A549 (cell line): ENCODE results near the gene KLHL29. TPM values are rescaled to one million over a fixed set of nuclear protein-coding genes. Genes with fewer than 3 reads are reported as not detected.
A peak's percentile ranks its signal among the peaks of the same experiment; 100 is the strongest.

Source experiments
- ATAC-seq, 2 experiments: fragments of 200-7000 bp in 1 of 2; fragments of >200 bp in 1 of 2; cut with Nextera tagmentation in 1 of 2; cut with Tn5 transposase in 1 of 2; 3 replicates each; pipeline versions ENCODE4 v1.8.0 to v1.9.1; 2018 to 2020; ENCODE audit warnings: mild to moderate bottlenecking in 1 of 2, moderate library complexity in 1 of 2
- CTCF ChIA-PET: fragments of 300-600 bp; sonication (Branson Sonifier 250); formaldehyde crosslinking; extraction: SDS; loops from one replicate; lab custom pipeline; 2021; ENCODE audit warnings: antibody characterized with exemption, inconsistent platforms; lab: Yijun Ruan, JAX
- POLR2A ChIA-PET: fragments of 350-600 bp; formaldehyde crosslinking; extraction: SDS; loops from one replicate; lab custom pipeline; 2021; ENCODE audit warnings: antibody characterized with exemption, inconsistent platforms; lab: Yijun Ruan, JAX
- DNase-seq, 2 experiments: peaks; one replicate each; pipeline versions ENCODE4 v3.0.0 to v3.0.0-alpha.2; 2011 to 2016; ENCODE audit warnings: low read depth in 1 of 2, low spot score in 1 of 2
- FAIRE-seq: peaks from 2 replicates; lab custom pipeline; 2011; peaks lifted over from hg19 to GRCh38; lab: Jason Lieb, UNC
- H3K27ac ChIP-seq, 2 experiments: fragments of >200 bp; sonication (Bioruptor Twin); formaldehyde crosslinking; 3 replicates each; pipeline ENCODE4 v1.5.1; 2016 to 2017
- H3K4me1 ChIP-seq: fragments of >200 bp; sonication (Bioruptor Twin); formaldehyde crosslinking; 3 replicates; pipeline ENCODE4 v1.6.1; 2016
- H3K4me2 ChIP-seq: fragments of >200 bp; sonication (Bioruptor Twin); formaldehyde crosslinking; 3 replicates; pipeline ENCODE4 v1.6.1; 2016
- H3K4me3 ChIP-seq: fragments of >200 bp; sonication (Bioruptor Twin); formaldehyde crosslinking; 3 replicates; pipeline ENCODE4 v1.5.1; 2016
- H3K9me3 ChIP-seq: fragments of >200 bp; sonication (Bioruptor Twin); formaldehyde crosslinking; 3 replicates; pipeline ENCODE4 v1.6.1; 2016
- EHF ChIP-seq: fragments of 250-450 bp; sonication (Bioruptor Pico); IDR thresholded peaks from 2 replicates; pipeline ENCODE4 v1.5.0; 2020; ENCODE audit warnings: mild to moderate bottlenecking
- FOSB ChIP-seq: fragments of 250-450 bp; sonication (Bioruptor Pico); IDR thresholded peaks from 2 replicates; pipeline ENCODE4 v1.5.0; 2020; ENCODE audit warnings: mild to moderate bottlenecking, moderate library complexity
- FOXS1 ChIP-seq: fragments of 250-450 bp; sonication (Bioruptor Pico); IDR thresholded peaks from 2 replicates; pipeline ENCODE4 v1.5.0; 2020; ENCODE audit warnings: mild to moderate bottlenecking, moderate library complexity
- HOXB13 ChIP-seq: fragments of 250-450 bp; sonication (Bioruptor Pico); IDR thresholded peaks from 2 replicates; pipeline ENCODE4 v1.5.0; 2020; ENCODE audit warnings: low read depth, mild to moderate bottlenecking, moderate library complexity
- JUN ChIP-seq, 2 experiments: fragments of >200 bp; sonication (Bioruptor Twin); formaldehyde crosslinking; IDR thresholded peaks; 2 replicates in 1 of 2; 3 replicates in 1 of 2; pipeline ENCODE4 v1.6.1; 2016 to 2017
- KDM1A ChIP-seq: fragments of 200-600 bp; sonication (generic); IDR thresholded peaks from 2 replicates; pipeline ENCODE4 v1.6.1; 2016; ENCODE audit warnings: low read depth, mild to moderate bottlenecking
- KDM5A ChIP-seq: fragments of 200-600 bp; sonication (generic); IDR thresholded peaks from 2 replicates; pipeline ENCODE4 v1.6.1; 2016; ENCODE audit warnings: antibody characterized with exemption, mild to moderate bottlenecking
- MAFK ChIP-seq: fragments of 450-650 bp; IDR thresholded peaks from 2 replicates; pipeline ENCODE4 v1.6.1; 2014; ENCODE audit not compliant: partially characterized antibody
- MAZ ChIP-seq: fragments of 150-350 bp; IDR thresholded peaks from 2 replicates; pipeline ENCODE4 v1.6.1; 2014; ENCODE audit warnings: antibody characterized with exemption, low read depth, low read length, borderline replicate concordance
- NR3C1 ChIP-seq: fragments of >200 bp; sonication (Bioruptor Twin); formaldehyde crosslinking; IDR thresholded peaks from 3 replicates; pipeline ENCODE4 v1.6.1; 2017
- POLR2A ChIP-seq: IDR thresholded peaks from 2 replicates; pipeline ENCODE4 v1.6.1; 2012; ENCODE audit warnings: mild to moderate bottlenecking, low read length
- POLR2AphosphoS2 ChIP-seq: conservative IDR thresholded peaks from 2 replicates; pipeline ENCODE4 v1.6.1; 2012; ENCODE audit warnings: low read length, improper control_type of control experiment, inconsistent platforms
- RAD21 ChIP-seq, 2 experiments: fragments of >200 bp in 1 of 2; sonication (Bioruptor Twin) in 1 of 2; formaldehyde crosslinking in 1 of 2; IDR thresholded peaks in 1 of 2; conservative IDR thresholded peaks in 1 of 2; 2 replicates in 1 of 2; 3 replicates in 1 of 2; pipeline ENCODE4 v1.6.1; 2012 to 2018; ENCODE audit warnings: inconsistent platforms in 1 of 2
- RNF2 ChIP-seq: fragments of 200-600 bp; sonication (generic); IDR thresholded peaks from 2 replicates; pipeline ENCODE4 v1.6.1; 2016; ENCODE audit warnings: low read depth, mild to moderate bottlenecking, antibody characterized with exemption, moderate library complexity, borderline replicate concordance
- SREBF2 ChIP-seq: fragments of 450-650 bp; IDR thresholded peaks from 2 replicates; pipeline ENCODE4 v1.6.1; 2014; ENCODE audit warnings: mild to moderate bottlenecking, moderate library complexity
- TP53 ChIP-seq: fragments of 250-450 bp; sonication (Bioruptor Pico); IDR thresholded peaks from 2 replicates; pipeline ENCODE4 v1.5.0; 2021; ENCODE audit warnings: mild to moderate bottlenecking, moderate library complexity
- ZNF302 ChIP-seq: fragments of 250-450 bp; sonication (Bioruptor Pico); IDR thresholded peaks from 2 replicates; pipeline ENCODE4 v1.9.0; 2021; ENCODE audit warnings: inconsistent platforms, mild to moderate bottlenecking, moderate library complexity
- ZSCAN20 ChIP-seq: fragments of 250-450 bp; sonication (Bioruptor Pico); IDR thresholded peaks from 2 replicates; pipeline ENCODE4 v1.8.0; 2022; ENCODE audit warnings: mild to moderate bottlenecking, moderate library complexity
- WGBS: methylation state at CpG from one replicate; pipeline ENCODE4 v1.1.6; 2017; ENCODE audit errors: missing lambda C conversion rate; 5-methylcytosine and 5-hydroxymethylcytosine counted together
- polyA plus RNA-seq, 4 experiments: library from polyadenylated mRNA; depleted of rRNA in 3 of 4; stranded (reverse); fragments of >200 nt; fragmentation: RNase III in 1 of 4; extraction: RNeasy Plus Mini Kit Qiagen cat#74134 plus additional on column Dnase treatment in 1 of 4; gene quantifications; 2 replicates in 3 of 4; 3 replicates in 1 of 4; pipeline ENCODE4 v1.2.3, GENCODE V29; 2011 to 2017
- TF ChIP-seq, protein P1 (sequence below): fragments of 450-650 bp; IDR thresholded peaks from 2 replicates; pipeline ENCODE4 v1.6.1; 2014; ENCODE audit warnings: antibody characterized with exemption
- TF ChIP-seq, protein P2 (sequence below): fragments of >200 bp; sonication (Bioruptor Twin); formaldehyde crosslinking; IDR thresholded peaks from 2 replicates; pipeline ENCODE4 v1.6.1; 2016
- TF ChIP-seq, protein P3 (sequence below): IDR thresholded peaks from 2 replicates; pipeline ENCODE4 v1.6.1; 2012; ENCODE audit warnings: low read depth, borderline replicate concordance
- TF ChIP-seq, protein P4 (sequence below): fragments of 150-350 bp; IDR thresholded peaks from 2 replicates; pipeline ENCODE4 v1.6.1; 2014; ENCODE audit warnings: low read depth, mild to moderate bottlenecking, low read length
- TF ChIP-seq, protein P5 (sequence below): fragments of 200-600 bp; sonication (generic); IDR thresholded peaks from 2 replicates; pipeline ENCODE4 v1.6.1; 2016; ENCODE audit warnings: antibody characterized with exemption, mild to moderate bottlenecking, moderate library complexity

KLHL29 gene
- polyA plus RNA-seq, 2 of the 4 experiments (the other 2 are of a cell fraction): 1.3 to 2.5 TPM

DNA sequence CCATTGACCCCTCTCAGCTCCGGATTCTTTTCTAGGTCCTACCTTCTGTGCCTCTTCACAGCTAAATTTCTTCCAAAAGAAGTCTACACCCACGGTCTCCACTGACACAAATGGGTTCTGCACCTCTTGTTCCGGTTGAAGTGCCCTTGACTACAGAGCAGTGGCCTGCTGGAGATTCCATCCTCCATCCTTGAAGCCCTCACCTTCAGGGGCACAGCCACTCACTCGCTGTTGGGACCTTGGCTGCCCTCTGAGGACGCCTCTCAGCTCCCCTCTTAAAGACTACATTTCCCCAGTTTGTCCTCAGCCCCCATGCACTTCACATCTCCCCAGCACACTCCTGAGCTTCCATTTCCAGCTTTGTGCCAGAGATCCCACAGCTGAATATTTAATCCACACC lies 315.6 kb downstream of the KLHL29 start:
- DNase-seq (no peak), ATAC-seq (no peak), FAIRE-seq (no peak)
- H3K4me2 ChIP-seq: no peak overlapping the region
- ChIA-PET POLR2A (no interaction called here), CTCF (interaction anchor here (1.8 kb wide), 1 partner anchor 60 kb away, joined by 4 read pairs; no protein-coding TSS in a partner anchor)
- H3K27ac ChIP-seq: no peak overlapping the region
- H3K4me3 ChIP-seq: no peak overlapping the region
- 61% methylated on average over 5 of the region's 5 CpGs for WGBS
- TF ChIP-seq FOXS1 (CRISPR knock-in tag) (no peak), JUN (IDR thresholded peaks at IDR 0.05) (no peak), TP53 (CRISPR knock-in tag) (no peak), ZNF302 (CRISPR knock-in tag) (no peak), MAFK (no peak), POLR2A (no peak), SREBF2 (no peak), HOXB13 (CRISPR knock-in tag) (no peak), RAD21 (conservative IDR thresholded peaks at IDR 0.05 in 1 of 2, IDR thresholded peaks at IDR 0.05 in 1 of 2) (no peak), FOSB (CRISPR knock-in tag) (no peak)
- TF ChIP-seq, protein P1, sequence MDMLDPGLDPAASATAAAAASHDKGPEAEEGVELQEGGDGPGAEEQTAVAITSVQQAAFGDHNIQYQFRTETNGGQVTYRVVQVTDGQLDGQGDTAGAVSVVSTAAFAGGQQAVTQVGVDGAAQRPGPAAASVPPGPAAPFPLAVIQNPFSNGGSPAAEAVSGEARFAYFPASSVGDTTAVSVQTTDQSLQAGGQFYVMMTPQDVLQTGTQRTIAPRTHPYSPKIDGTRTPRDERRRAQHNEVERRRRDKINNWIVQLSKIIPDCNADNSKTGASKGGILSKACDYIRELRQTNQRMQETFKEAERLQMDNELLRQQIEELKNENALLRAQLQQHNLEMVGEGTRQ: no peak
- TF ChIP-seq, protein P2, sequence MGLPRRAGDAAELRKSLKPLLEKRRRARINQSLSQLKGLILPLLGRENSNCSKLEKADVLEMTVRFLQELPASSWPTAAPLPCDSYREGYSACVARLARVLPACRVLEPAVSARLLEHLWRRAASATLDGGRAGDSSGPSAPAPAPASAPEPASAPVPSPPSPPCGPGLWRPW: no peak
- no peaks in the 10 kb centered on the region for H3K4me1 ChIP-seq
- H3K9me3 ChIP-seq: no peaks in the 10 kb centered on the region

DNA sequence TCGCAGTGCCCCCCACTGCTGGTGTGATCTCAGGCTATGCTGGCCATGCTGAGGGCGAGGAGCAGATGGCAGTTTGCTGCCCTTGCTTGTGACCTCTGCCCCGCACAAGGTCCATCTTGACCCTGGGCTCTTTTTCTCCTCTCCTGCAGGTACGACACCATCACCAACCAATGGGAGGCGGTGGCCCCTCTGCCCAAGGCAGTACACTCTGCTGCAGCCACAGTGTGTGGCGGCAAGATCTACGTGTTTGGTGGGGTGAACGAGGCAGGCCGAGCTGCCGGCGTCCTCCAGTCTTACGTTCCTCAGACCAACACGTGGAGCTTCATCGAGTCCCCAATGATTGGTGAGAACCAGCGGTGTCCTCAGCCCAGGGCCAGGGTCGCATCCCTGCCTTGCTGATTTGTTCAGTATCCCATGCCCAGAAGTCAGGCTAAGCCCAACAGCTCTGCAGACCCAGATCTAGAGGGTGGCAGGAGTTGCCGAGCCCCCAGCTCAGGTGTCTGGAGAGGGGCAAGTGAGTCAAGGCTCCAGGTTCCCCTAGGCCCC lies 318.1 kb downstream of the KLHL29 start:
- ATAC-seq (0 out of 6 replicates have a peak, but pooled peaks of 1 of the 2 experiments have one; percentile 7), DNase-seq (no peak), FAIRE-seq (no peak)
- H3K27ac ChIP-seq: no peak overlapping the region
- no peak overlapping the region for H3K4me3 ChIP-seq
- ChIA-PET POLR2A (no interaction called here), CTCF (no interaction called here)
- 94% methylated on average over 17 of the region's 17 CpGs for WGBS
- no peak for TF ChIP-seq EHF
- TF ChIP-seq KDM1A: no peak
- TF ChIP-seq MAZ: no peak
- TF ChIP-seq, protein P3, sequence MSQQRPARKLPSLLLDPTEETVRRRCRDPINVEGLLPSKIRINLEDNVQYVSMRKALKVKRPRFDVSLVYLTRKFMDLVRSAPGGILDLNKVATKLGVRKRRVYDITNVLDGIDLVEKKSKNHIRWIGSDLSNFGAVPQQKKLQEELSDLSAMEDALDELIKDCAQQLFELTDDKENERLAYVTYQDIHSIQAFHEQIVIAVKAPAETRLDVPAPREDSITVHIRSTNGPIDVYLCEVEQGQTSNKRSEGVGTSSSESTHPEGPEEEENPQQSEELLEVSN: no peak
- no peak for TF ChIP-seq NR3C1
- H3K9me3 ChIP-seq: no peaks in the 10 kb centered on the region
- H3K4me2 ChIP-seq: no peak overlapping the region
- H3K4me1 ChIP-seq: no peaks in the 10 kb centered on the region

DNA sequence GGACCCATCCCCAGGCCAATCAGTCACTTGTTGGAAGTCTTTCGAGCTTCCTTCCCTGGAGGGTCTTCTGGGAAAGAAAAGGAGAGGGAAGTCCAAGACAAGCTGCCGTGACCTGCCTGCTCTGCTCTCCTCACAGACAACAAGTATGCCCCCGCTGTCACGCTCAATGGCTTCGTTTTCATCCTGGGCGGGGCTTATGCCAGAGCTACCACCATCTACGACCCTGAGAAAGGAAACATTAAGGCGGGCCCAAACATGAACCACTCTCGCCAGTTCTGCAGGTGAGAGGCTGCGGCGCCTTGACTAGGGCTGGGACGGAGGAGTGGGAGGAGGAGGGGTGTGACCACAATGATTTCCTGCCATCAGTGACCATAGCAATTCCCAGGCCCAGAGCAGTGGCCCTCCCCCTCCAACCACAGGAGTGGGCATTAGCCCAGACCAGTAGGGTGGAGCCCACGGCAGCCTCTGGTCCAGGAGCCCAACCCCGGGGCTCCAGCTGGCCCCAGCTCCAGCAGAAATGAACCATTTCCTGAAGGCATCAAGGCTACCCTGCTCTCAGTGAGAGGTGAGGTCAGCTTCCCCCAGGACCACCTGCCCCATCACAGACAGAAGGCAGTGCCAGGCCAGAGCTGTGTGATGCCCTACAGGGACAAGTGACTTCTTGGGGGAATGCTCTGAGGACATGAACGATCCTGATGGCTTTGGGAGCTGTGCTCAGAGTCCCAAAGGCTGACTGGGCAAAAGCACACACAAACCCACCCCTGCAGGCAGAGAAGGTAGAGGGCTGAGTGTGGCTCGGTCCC lies 318.8 kb downstream of the KLHL29 start:
- CTCF ChIA-PET: interaction anchor here (0.7 kb wide), 1 partner anchor 417 kb away, joined by 3 read pairs; no protein-coding TSS in a partner anchor
- no peak for FAIRE-seq
- 92% methylated on average over 16 of the region's 16 CpGs for WGBS
- Histone ChIP-seq H3K4me2 (no peak overlapping the region), H3K9me3 (no peaks in the 10 kb centered on the region), H3K27ac (no peak overlapping the region), H3K4me1 (no peaks in the 10 kb centered on the region), H3K4me3 (no peak overlapping the region)
- peak in 1 of 2 experiments; percentile 7; a peak in 1 of 6 replicates for ATAC-seq
- POLR2A ChIA-PET: no interaction called here
- DNase-seq: no peak
- TF ChIP-seq, protein P1: no peak
- TF ChIP-seq FOSB (CRISPR knock-in tag) (no peak), POLR2AphosphoS2 (no peak), KDM5A (no peak), MAFK (no peak), NR3C1 (no peak), SREBF2 (no peak), RNF2 (no peak), ZSCAN20 (CRISPR knock-in tag) (no peak)
- TF ChIP-seq, protein P4, sequence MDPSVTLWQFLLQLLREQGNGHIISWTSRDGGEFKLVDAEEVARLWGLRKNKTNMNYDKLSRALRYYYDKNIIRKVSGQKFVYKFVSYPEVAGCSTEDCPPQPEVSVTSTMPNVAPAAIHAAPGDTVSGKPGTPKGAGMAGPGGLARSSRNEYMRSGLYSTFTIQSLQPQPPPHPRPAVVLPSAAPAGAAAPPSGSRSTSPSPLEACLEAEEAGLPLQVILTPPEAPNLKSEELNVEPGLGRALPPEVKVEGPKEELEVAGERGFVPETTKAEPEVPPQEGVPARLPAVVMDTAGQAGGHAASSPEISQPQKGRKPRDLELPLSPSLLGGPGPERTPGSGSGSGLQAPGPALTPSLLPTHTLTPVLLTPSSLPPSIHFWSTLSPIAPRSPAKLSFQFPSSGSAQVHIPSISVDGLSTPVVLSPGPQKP: no peak
- TF ChIP-seq, protein P5, sequence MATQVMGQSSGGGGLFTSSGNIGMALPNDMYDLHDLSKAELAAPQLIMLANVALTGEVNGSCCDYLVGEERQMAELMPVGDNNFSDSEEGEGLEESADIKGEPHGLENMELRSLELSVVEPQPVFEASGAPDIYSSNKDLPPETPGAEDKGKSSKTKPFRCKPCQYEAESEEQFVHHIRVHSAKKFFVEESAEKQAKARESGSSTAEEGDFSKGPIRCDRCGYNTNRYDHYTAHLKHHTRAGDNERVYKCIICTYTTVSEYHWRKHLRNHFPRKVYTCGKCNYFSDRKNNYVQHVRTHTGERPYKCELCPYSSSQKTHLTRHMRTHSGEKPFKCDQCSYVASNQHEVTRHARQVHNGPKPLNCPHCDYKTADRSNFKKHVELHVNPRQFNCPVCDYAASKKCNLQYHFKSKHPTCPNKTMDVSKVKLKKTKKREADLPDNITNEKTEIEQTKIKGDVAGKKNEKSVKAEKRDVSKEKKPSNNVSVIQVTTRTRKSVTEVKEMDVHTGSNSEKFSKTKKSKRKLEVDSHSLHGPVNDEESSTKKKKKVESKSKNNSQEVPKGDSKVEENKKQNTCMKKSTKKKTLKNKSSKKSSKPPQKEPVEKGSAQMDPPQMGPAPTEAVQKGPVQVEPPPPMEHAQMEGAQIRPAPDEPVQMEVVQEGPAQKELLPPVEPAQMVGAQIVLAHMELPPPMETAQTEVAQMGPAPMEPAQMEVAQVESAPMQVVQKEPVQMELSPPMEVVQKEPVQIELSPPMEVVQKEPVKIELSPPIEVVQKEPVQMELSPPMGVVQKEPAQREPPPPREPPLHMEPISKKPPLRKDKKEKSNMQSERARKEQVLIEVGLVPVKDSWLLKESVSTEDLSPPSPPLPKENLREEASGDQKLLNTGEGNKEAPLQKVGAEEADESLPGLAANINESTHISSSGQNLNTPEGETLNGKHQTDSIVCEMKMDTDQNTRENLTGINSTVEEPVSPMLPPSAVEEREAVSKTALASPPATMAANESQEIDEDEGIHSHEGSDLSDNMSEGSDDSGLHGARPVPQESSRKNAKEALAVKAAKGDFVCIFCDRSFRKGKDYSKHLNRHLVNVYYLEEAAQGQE: no peak
